DMS79 (cell line): ENCODE measurements around the gene CYP39A1.

Experiments used
- DNase-seq: peaks from one replicate; lab custom pipeline; 2025; lab: John Stamatoyannopoulos, UW

CYP39A1 gene

GRCh38 chr6:46590765-46591164 lies 61.9 kb downstream of the CYP39A1 start:
- no peak for DNase-seq

DNA sequence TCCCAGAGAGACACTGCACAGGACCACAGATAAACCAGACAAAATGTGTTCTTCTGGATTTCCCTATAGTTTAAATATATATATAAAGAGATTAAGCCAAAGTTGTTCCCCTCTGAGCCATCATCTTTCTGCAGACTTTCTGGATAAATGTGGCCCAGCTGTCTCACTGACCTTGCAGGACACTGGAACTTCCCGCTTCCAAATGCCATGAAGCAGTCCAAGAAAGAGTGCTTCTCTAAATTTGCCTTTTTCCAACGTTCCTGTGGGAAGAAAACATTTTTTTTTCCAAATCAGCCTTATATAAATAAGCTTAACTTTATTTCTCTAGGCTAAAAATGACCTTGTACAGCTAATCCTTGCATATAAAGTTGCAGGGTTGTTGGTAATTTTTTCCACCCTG lies 65.7 kb downstream of the CYP39A1 start:
- no peak for DNase-seq

DNA sequence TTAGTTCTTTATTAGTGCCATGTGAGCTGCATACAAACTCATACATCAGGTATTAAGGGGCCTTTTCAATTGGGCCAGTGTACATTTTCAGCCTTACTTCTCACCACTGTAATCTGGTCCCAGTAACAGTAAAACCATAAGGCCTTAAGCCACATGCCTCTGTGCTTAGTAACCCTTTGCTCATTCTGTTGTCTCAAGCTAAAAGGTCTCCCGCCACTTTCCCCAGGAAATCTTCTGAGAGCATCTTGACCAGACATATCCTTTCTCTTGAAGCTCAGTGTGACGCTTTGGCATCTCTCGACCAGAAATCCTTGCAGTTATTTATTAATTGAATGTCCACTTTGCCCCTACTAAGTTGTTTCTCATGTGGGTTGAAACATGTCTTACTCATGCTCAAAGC lies 68.0 kb downstream of the CYP39A1 start:
- no peak for DNase-seq

- no peak for DNase-seq
These were observed 68.9 kb downstream of the CYP39A1 start for GRCh38 chr6:46583721-46584120.

GRCh38 chr6:46583081-46583480 lies 69.5 kb downstream of the CYP39A1 start:
- DNase-seq: no peak

- no peak for DNase-seq
These were observed 71.0 kb downstream of the CYP39A1 start for GRCh38 chr6:46581459-46582177.

GRCh38 chr6:46575530-46575929 lies 77.1 kb downstream of the CYP39A1 start:
- DNase-seq: no peak

GRCh38 chr6:46573140-46573539 lies 79.5 kb downstream of the CYP39A1 start:
- DNase-seq: no peak

- no peak for DNase-seq
These were observed 87.1 kb downstream of the CYP39A1 start for GRCh38 chr6:46565531-46565930.

DNA sequence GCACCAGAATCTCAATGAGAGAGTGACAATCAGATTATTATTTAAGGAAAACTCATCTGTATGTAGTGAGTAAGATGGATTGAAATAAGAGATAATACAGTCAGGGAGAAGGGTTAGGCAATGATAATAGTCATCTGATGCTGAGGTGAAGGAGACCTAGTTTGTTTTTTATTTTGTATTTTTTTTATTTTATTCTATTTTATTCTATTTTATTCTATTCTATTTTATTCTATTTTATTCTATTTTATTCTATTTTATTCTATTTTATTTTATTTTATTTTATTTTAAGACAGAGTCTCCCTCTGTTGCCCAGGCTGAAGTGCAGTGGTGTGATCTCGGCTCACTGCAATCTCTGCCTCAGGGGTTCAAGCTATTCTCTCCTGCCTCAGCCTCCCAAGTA lies 88.7 kb downstream of the CYP39A1 start:
- DNase-seq: no peak

DNA sequence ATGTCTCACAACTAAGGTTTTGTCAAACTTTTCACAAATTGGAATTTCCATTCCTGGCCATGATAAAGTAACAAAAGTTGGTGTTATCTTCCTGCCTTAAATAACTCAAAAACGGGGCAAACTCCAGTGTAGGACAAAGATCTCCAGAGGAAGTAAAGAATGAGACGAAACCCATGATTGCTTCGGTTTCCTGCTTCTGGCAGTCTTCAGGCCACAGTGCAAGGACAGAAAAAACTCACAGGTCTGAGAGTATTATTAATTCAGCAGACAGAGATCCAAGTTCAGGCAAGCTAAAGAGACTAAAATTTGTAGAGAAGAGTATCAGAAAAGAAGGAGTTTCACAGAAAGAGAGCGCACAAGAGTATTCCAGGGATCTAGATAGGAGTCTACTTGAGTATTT lies 96.6 kb downstream of the CYP39A1 start:
- DNase-seq: no peak

DNA sequence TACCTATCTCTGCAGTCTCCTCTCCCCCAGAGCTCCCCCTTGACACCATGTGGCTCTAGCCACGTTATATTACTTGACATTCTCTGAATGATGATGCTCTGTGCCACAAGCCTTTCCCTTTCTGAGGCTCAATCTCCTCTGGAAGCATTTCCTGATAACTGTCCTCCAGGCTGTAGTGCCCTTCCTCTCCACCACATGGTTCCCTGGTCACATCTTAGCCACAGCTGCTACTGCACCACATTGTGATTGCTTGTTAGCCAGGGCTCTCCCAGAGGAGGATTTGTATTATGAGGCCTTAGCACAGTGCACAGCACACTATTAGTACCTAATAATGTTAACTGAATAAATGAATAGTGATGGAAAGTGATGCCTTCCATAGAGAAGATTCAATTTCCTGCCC lies 97.5 kb downstream of the CYP39A1 start:
- DNase-seq: no peak

- DNase-seq: no peak
These were observed 103.5 kb downstream of the CYP39A1 start for GRCh38 chr6:46549155-46549554.

- no peak for DNase-seq
These were observed 111.1 kb downstream of the CYP39A1 start for GRCh38 chr6:46541556-46541955.

GRCh38 chr6:46539866-46540265 lies 112.8 kb downstream of the CYP39A1 start:
- DNase-seq: no peak

- no peak for DNase-seq
These were observed 113.7 kb downstream of the CYP39A1 start for GRCh38 chr6:46538800-46539480.

GRCh38 chr6:46530896-46531295 lies 121.7 kb downstream of the CYP39A1 start:
- DNase-seq: no peak

- DNase-seq: no peak
These were observed 123.5 kb downstream of the CYP39A1 start for GRCh38 chr6:46528961-46529750.

GRCh38 chr6:46526607-46527006 lies 126.0 kb downstream of the CYP39A1 start:
- no peak for DNase-seq

- no peak for DNase-seq
These were observed 127.0 kb downstream of the CYP39A1 start for GRCh38 chr6:46525583-46525982.

DNA sequence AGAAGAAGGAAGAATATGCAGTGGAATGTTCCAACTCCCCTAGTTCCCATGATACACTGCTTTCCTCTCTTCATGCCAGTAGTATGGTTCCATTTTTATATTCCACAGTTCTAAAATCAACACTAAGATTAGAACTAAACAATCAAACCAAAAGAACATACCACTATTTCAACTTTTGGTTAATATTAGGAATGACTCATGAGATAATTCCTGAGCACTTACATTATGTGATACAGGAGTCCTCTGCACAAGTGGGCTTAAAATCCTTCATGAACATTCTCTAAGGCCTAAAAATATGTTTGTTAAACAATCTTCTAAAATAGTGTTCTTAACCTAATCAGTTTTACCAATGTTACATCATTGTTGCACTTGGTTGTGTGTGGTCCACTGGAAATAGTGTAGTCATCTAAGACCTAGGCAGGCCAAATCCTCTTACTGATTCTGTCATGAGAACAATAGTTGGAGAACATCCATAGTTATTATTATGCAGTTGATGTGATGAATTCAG lies 131.1 kb downstream of the CYP39A1 start:
- no peak for DNase-seq

DNA sequence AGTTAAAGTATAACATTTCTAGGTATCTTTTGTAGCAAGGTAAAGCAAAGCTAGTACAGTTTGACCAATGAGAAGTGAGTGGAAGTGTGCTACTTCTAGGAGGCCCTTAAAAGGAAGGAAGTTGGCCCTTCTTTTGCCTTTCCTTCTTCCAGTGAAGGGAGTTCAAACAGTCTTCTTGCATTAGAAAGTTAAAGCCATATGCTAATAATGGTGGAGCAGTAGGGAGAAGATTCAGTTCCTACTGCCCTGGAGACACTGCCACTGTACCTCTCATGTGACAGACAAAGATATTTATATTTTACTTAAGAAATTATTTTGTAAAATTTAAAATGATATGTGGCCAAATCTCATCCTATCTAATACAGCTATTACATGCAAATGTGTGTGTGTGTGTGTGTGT lies 135.4 kb downstream of the CYP39A1 start:
- DNase-seq: no peak

- no peak for DNase-seq
These were observed 139.1 kb downstream of the CYP39A1 start for GRCh38 chr6:46513533-46513932.
